HTERT RPE-1 (cell line): ENCODE data around the gene EIF3C.
"Not testable (repeated sequence)": the region's sequence is repeated elsewhere in the genome, so short reads cannot be mapped to it uniquely, and the experiment has no call there.

Source experiments
- in situ Hi-C: fragments of 300-500 bp; cut with MboI; formaldehyde crosslinking; loops from 4 replicates; pipeline ENCODE4 v1.14.3; 2020; ENCODE audit warnings: low sequenced_read_pairs

Gene EIF3C

GRCh38 chr16:28749997-28750465 is 38.8 kb downstream of the EIF3C start:
- in situ Hi-C loops: not testable (repeated sequence)

- in situ Hi-C loops: not testable (repeated sequence)
These were observed 39.3 kb downstream of the EIF3C start for GRCh38 chr16:28750469-28751067.

GRCh38 chr16:28751487-28751886 is 40.2 kb downstream of the EIF3C start, which contains the start of gene NPIPB9:
Gene NPIPB9 (plus strand): TSS chr16:28751787.
- in situ Hi-C loops: not testable (repeated sequence)

DNA sequence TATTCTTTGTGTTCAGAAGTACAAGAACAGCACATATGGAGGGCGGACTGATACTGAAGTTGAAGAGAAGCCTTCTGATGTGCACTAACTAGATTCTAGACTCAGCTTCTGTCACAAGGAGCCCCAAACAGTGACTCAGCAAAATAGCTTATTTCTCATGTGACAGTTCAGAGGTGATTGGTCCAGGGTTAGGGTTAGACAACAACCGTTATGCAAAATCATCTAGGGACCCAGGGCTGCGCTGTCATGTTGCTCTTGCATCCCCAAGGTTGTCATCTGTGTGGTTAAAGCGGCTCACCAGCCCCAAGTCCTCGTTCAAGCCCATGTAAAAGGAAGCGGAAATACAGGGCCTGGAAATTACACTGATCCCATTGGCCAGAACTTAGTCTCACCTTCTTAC is 70.4 kb downstream of the EIF3C start:
- in situ Hi-C loops: not testable (repeated sequence)

DNA sequence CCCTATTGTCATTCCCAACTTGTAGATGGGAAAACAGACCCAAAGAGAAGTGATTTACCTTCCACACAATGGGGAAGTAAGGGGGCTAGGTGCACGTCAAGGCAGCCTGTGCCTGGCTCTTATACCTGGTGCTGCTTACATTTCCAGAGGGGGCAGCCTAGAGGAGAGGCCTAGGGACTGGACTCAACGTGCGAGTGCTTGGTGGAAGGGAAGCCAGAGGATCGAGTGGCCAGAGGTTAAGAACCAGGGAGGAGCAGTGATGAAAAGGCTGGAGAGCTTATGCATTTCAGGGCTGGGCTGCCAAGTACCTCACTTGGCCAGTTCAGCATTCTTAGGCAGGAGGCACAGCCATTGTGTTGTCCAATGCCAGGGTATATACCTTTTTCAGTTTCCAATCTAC is 71.1 kb downstream of the EIF3C start:
- in situ Hi-C loops: not testable (repeated sequence)
